Measurements from ENCODE around the gene APH1B.
"Not testable (repeated sequence)": the region's sequence is repeated elsewhere in the genome, so short reads cannot be mapped to it uniquely, and the experiment has no call there.

The APH1B gene

GRCh38 chr15:63291507-63291906 lies 14.1 kb downstream of the APH1B start:
- intact Hi-C loops (cut with DNase I): loop anchor here (5.0 kb wide), 1 partner anchor 116 kb away; no protein-coding TSS in a partner anchor
- no peak for DNase-seq

- intact Hi-C loops (cut with DNase I): loop anchor here (5.0 kb wide), 1 partner anchor 115 kb away; no protein-coding TSS in a partner anchor
- peak in 1 of 42 donors; percentile 18 for DNase-seq
These were observed 14.8 kb downstream of the APH1B start for GRCh38 chr15:63292241-63292640.

- intact Hi-C loops (cut with DNase I): loop anchor here (5.0 kb wide), 1 partner anchor 115 kb away; no protein-coding TSS in a partner anchor
- DNase-seq: peak in 1 of 42 donors; percentile 32
These were observed 15.4 kb downstream of the APH1B start for GRCh38 chr15:63292771-63293170.

- DNase-seq: peak in 1 of 42 donors; percentile 39
- intact Hi-C loops (cut with DNase I): loop anchor here (5.0 kb wide), 1 partner anchor 113 kb away; no protein-coding TSS in a partner anchor
These were observed 17.0 kb downstream of the APH1B start for GRCh38 chr15:63294359-63294758.

- intact Hi-C loops (cut with DNase I): no loop called here
- no peak for DNase-seq
These were observed 17.9 kb downstream of the APH1B start for GRCh38 chr15:63295341-63295740.

- no peak for DNase-seq
- intact Hi-C loops (cut with DNase I): no loop called here
These were observed 18.8 kb downstream of the APH1B start for GRCh38 chr15:63296195-63296594.

- intact Hi-C loops (cut with DNase I): no loop called here
- DNase-seq: no peak
These were observed 22.7 kb downstream of the APH1B start for GRCh38 chr15:63299943-63300575.

GRCh38 chr15:63301088-63301487 lies 23.7 kb downstream of the APH1B start:
- DNase-seq: no peak
- intact Hi-C loops (cut with DNase I): no loop called here

- intact Hi-C loops (cut with DNase I): no loop called here
- no peak for DNase-seq
These were observed 27.9 kb downstream of the APH1B start for GRCh38 chr15:63305260-63305659.

- DNase-seq: peak in 1 of 42 donors; percentile 27
- intact Hi-C loops (cut with DNase I): no loop called here
These were observed 29.2 kb downstream of the APH1B start for GRCh38 chr15:63306492-63307073.

- intact Hi-C loops (cut with DNase I): no loop called here
- peak in 1 of 42 donors; percentile 18 for DNase-seq
These were observed 31.1 kb downstream of the APH1B start for GRCh38 chr15:63308491-63308890.

GRCh38 chr15:63308947-63309346 lies 31.5 kb downstream of the APH1B start:
- no peak for DNase-seq
- intact Hi-C loops (cut with DNase I): no loop called here

- DNase-seq: peak in 1 of 42 donors; percentile 3
- intact Hi-C loops (cut with DNase I): no loop called here
These were observed 33.2 kb downstream of the APH1B start for GRCh38 chr15:63310646-63311045.

- intact Hi-C loops (cut with DNase I): no loop called here
- no peak for DNase-seq
These were observed 34.9 kb downstream of the APH1B start for GRCh38 chr15:63312286-63312685.

- intact Hi-C loops (cut with DNase I): no loop called here
- DNase-seq: peak in 1 of 42 donors; percentile 39
These were observed 36.4 kb downstream of the APH1B start for GRCh38 chr15:63313825-63314224.

GRCh38 chr15:63314409-63314808 lies 37.0 kb downstream of the APH1B start:
- DNase-seq: no peak
- intact Hi-C loops (cut with DNase I): no loop called here

GRCh38 chr15:63318344-63318743 lies 40.9 kb downstream of the APH1B start:
- no peak for DNase-seq
- intact Hi-C loops (cut with DNase I): no loop called here

GRCh38 chr15:63319065-63319464 lies 41.7 kb downstream of the APH1B start:
- DNase-seq: no peak
- intact Hi-C loops (cut with DNase I): no loop called here

GRCh38 chr15:63320446-63320845 lies 43.0 kb downstream of the APH1B start:
- DNase-seq; intact Hi-C loops (cut with DNase I): not testable (repeated sequence)

GRCh38 chr15:63320981-63321380 lies 43.6 kb downstream of the APH1B start:
- intact Hi-C loops (cut with DNase I); DNase-seq: not testable (repeated sequence)

- peak in 1 of 42 donors; percentile 37 for DNase-seq
- intact Hi-C loops (cut with DNase I): no loop called here
These were observed 44.1 kb downstream of the APH1B start for GRCh38 chr15:63321462-63321861.
